Liver (tissue), 9 donors: ENCODE measurements around the gene TNFAIP8L2. TPM values are rescaled to one million over a fixed set of nuclear protein-coding genes. Genes with fewer than 3 reads are reported as not detected.

ENCODE experiments used
- DNase-seq: peaks from one replicate; pipeline ENCODE4 v3.0.0-alpha.2; 2017; ENCODE audit warnings: low spot score
- H3K27ac ChIP-seq, 2 donors: one replicate each; pipeline ENCODE4 v1.7.0; 2013; ENCODE audit warnings: inconsistent platforms in 2 of 2, low read length in 2 of 2, control low read depth in 1 of 2, low read depth in 1 of 2, mild to moderate bottlenecking in 1 of 2
- H3K27me3 ChIP-seq, 4 donors: one replicate each; pipeline versions ENCODE4 v1.6.1 to v1.7.0; 2013; ENCODE audit warnings: low read length in 3 of 4, inconsistent platforms in 1 of 4, mild to moderate bottlenecking in 1 of 4, moderate library complexity in 1 of 4; ENCODE audit not compliant: control insufficient read depth in 4 of 4, insufficient read depth in 4 of 4
- H3K36me3 ChIP-seq, 4 donors: one replicate each; pipeline versions ENCODE4 v1.6.1 to v1.7.0; 2013; ENCODE audit warnings: low read length in 3 of 4, mild to moderate bottlenecking in 3 of 4, low read depth in 1 of 4, moderate library complexity in 1 of 4; ENCODE audit not compliant: control insufficient read depth in 4 of 4, insufficient read depth in 3 of 4
- H3K4me1 ChIP-seq, 4 donors: one replicate each; pipeline versions ENCODE4 v1.6.1 to v1.7.0; 2013; ENCODE audit warnings: low read length in 3 of 4, mild to moderate bottlenecking in 3 of 4, moderate library complexity in 1 of 4; ENCODE audit not compliant: control insufficient read depth in 4 of 4, insufficient read depth in 4 of 4
- H3K4me3 ChIP-seq, 3 donors: one replicate each; pipeline versions ENCODE4 v1.6.1 to v1.7.0; 2013; ENCODE audit warnings: low read length in 3 of 3, control low read depth in 1 of 3, low read depth in 1 of 3, mild to moderate bottlenecking in 1 of 3
- H3K9ac ChIP-seq, 2 donors: one replicate each; pipeline ENCODE4 v1.7.0; 2013; ENCODE audit warnings: low read length in 2 of 2, mild to moderate bottlenecking in 2 of 2, moderate library complexity in 2 of 2, control low read depth in 1 of 2, low read depth in 1 of 2
- H3K9me3 ChIP-seq, 4 donors: one replicate each; pipeline versions ENCODE4 v1.6.1 to v1.7.0; 2013; ENCODE audit warnings: low read length in 3 of 4; ENCODE audit not compliant: control insufficient read depth in 4 of 4
- EGR1 ChIP-seq, 2 donors: IDR thresholded peaks; 2 replicates each; pipeline ENCODE4 v1.6.1; 2016 to 2018; ENCODE audit warnings: antibody characterized with exemption in 2 of 2, low read depth in 2 of 2
- FOXA1 ChIP-seq: IDR thresholded peaks from 2 replicates; pipeline ENCODE4 v1.6.1; 2016; ENCODE audit warnings: antibody characterized with exemption
- FOXA2 ChIP-seq: IDR thresholded peaks from 2 replicates; pipeline ENCODE4 v1.6.1; 2016; ENCODE audit warnings: antibody characterized with exemption
- JUND ChIP-seq, 2 donors: IDR thresholded peaks; 2 replicates each; pipeline ENCODE4 v1.6.1; 2016; ENCODE audit warnings: antibody characterized with exemption in 2 of 2
- NR2F2 ChIP-seq: IDR thresholded peaks from 2 replicates; pipeline ENCODE4 v1.6.1; 2016; ENCODE audit warnings: antibody characterized with exemption
- RAD21 ChIP-seq, 2 donors: IDR thresholded peaks; 2 replicates each; pipeline ENCODE4 v1.6.1; 2016; ENCODE audit warnings: antibody characterized with exemption in 2 of 2, mild to moderate bottlenecking in 2 of 2
- RXRA ChIP-seq, 2 donors: IDR thresholded peaks; 2 replicates each; pipeline ENCODE4 v1.6.1; 2017 to 2018; ENCODE audit warnings: antibody characterized with exemption in 2 of 2, mild to moderate bottlenecking in 1 of 2
- SP1 ChIP-seq: IDR thresholded peaks from 2 replicates; pipeline ENCODE4 v1.6.1; 2018; ENCODE audit warnings: antibody characterized with exemption, mild to moderate bottlenecking
- TAF1 ChIP-seq: conservative IDR thresholded peaks from 2 replicates; pipeline ENCODE4 v1.6.1; 2016; ENCODE audit warnings: antibody characterized with exemption, mild to moderate bottlenecking
- YY1 ChIP-seq: IDR thresholded peaks from 2 replicates; pipeline ENCODE4 v1.6.1; 2016; ENCODE audit warnings: antibody characterized with exemption, mild to moderate bottlenecking
- WGBS: extraction: QIAGEN DNeasy Blood & Tissue Kit; methylation state at CpG from one replicate; pipeline ENCODE4 v1.1.7; 2013; 5-methylcytosine and 5-hydroxymethylcytosine counted together
- polyA plus RNA-seq, 2 donors: library from polyadenylated mRNA; stranded (reverse) in 1 of 2; unstranded in 1 of 2; fragments of 200-250 nt in 1 of 2; fragments of >200 nt in 1 of 2; fragmentation: Nextera tagmentation in 1 of 2; extraction: Ambion mirVana in 1 of 2; gene quantifications; one replicate each; pipeline versions ENCODE4 v1.2.1 to v1.2.3, GENCODE V29; 2013 to 2015
- total RNA-seq, 2 donors: library from RNA; depleted of rRNA; stranded (reverse); fragments of >200 nt; gene quantifications; one replicate each; pipeline ENCODE4 v1.2.3, GENCODE V29; 2014
- TF ChIP-seq, protein P1 (sequence below): IDR thresholded peaks from 2 replicates; pipeline ENCODE4 v1.6.1; 2016; ENCODE audit warnings: antibody characterized with exemption, mild to moderate bottlenecking
- TF ChIP-seq, protein P2 (sequence below): IDR thresholded peaks from 2 replicates; pipeline ENCODE4 v1.6.1; 2016; ENCODE audit warnings: antibody characterized with exemption
- TF ChIP-seq, protein P3 (sequence below): IDR thresholded peaks from 2 replicates; pipeline ENCODE4 v1.6.1; 2016; ENCODE audit warnings: antibody characterized with exemption
- TF ChIP-seq, protein P4 (sequence below): fragments of 150-350 bp; IDR thresholded peaks from 2 replicates; pipeline ENCODE4 v1.5.1; 2017; ENCODE audit warnings: improper control_type of control experiment, low read depth, low read length; ENCODE audit not compliant: missing input control
- donor health status: healthy.
- donor health status: healthy.
- donor health status: healthy.
- donor health status: healthy.
- donor health status: healthy.

TNFAIP8L2 gene
- total and polyA plus RNA-seq, 4 donors: 2.9 to 8.7 (median 4.1) TPM

- H3K4me1 ChIP-seq: no peaks in the 10 kb centered on the region
- H3K9me3 ChIP-seq: no peaks in the 10 kb centered on the region
- H3K9ac ChIP-seq: peak overlapping the region; percentile 11 to 70
- no peaks in the 10 kb centered on the region for H3K27me3 ChIP-seq
- peak; percentile 82 for DNase-seq
- peaks cover 0 to 2% (median 1%) of the 10 kb centered on the region in 4 donors for H3K36me3 ChIP-seq
- TF ChIP-seq YY1 (no peak), SP1 (peak; percentile 57)
- H3K27ac ChIP-seq: no peak overlapping the region
- WGBS: 18% methylated on average over 45 of the region's 45 CpGs
- H3K4me3 ChIP-seq: peak overlapping the region in 1 of 3 donors; percentile 31
Measured at GRCh38 chr1:151130987-151131586, 25.4 kb upstream of the TNFAIP8L2 start.

GRCh38 chr1:151131701-151132334 lies 24.6 kb upstream of the TNFAIP8L2 start:
- no peak for DNase-seq
- no peaks in the 10 kb centered on the region for H3K9me3 ChIP-seq
- no peaks in the 10 kb centered on the region for H3K27me3 ChIP-seq
- 47% methylated on average over 39 of the region's 39 CpGs for WGBS
- H3K4me1 ChIP-seq: no peaks in the 10 kb centered on the region
- peaks cover 0 to 10% (median 4%) of the 10 kb centered on the region in 4 donors for H3K36me3 ChIP-seq
- H3K4me3 ChIP-seq: peak overlapping the region in 1 of 3 donors; percentile 31
- TF ChIP-seq, protein P1, sequence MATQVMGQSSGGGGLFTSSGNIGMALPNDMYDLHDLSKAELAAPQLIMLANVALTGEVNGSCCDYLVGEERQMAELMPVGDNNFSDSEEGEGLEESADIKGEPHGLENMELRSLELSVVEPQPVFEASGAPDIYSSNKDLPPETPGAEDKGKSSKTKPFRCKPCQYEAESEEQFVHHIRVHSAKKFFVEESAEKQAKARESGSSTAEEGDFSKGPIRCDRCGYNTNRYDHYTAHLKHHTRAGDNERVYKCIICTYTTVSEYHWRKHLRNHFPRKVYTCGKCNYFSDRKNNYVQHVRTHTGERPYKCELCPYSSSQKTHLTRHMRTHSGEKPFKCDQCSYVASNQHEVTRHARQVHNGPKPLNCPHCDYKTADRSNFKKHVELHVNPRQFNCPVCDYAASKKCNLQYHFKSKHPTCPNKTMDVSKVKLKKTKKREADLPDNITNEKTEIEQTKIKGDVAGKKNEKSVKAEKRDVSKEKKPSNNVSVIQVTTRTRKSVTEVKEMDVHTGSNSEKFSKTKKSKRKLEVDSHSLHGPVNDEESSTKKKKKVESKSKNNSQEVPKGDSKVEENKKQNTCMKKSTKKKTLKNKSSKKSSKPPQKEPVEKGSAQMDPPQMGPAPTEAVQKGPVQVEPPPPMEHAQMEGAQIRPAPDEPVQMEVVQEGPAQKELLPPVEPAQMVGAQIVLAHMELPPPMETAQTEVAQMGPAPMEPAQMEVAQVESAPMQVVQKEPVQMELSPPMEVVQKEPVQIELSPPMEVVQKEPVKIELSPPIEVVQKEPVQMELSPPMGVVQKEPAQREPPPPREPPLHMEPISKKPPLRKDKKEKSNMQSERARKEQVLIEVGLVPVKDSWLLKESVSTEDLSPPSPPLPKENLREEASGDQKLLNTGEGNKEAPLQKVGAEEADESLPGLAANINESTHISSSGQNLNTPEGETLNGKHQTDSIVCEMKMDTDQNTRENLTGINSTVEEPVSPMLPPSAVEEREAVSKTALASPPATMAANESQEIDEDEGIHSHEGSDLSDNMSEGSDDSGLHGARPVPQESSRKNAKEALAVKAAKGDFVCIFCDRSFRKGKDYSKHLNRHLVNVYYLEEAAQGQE: no peak
- TF ChIP-seq FOXA1 (no peak), EGR1 (IDR thresholded peaks at IDR 0.05; ENCODE audit: low read depth in 2 of 2) (no peak), TAF1 (no peak)
- TF ChIP-seq, protein P2, sequence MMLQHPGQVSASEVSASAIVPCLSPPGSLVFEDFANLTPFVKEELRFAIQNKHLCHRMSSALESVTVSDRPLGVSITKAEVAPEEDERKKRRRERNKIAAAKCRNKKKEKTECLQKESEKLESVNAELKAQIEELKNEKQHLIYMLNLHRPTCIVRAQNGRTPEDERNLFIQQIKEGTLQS: no peak
- TF ChIP-seq, protein P3, sequence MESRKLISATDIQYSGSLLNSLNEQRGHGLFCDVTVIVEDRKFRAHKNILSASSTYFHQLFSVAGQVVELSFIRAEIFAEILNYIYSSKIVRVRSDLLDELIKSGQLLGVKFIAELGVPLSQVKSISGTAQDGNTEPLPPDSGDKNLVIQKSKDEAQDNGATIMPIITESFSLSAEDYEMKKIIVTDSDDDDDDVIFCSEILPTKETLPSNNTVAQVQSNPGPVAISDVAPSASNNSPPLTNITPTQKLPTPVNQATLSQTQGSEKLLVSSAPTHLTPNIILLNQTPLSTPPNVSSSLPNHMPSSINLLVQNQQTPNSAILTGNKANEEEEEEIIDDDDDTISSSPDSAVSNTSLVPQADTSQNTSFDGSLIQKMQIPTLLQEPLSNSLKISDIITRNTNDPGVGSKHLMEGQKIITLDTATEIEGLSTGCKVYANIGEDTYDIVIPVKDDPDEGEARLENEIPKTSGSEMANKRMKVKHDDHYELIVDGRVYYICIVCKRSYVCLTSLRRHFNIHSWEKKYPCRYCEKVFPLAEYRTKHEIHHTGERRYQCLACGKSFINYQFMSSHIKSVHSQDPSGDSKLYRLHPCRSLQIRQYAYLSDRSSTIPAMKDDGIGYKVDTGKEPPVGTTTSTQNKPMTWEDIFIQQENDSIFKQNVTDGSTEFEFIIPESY: no peak
- no peak overlapping the region for H3K27ac ChIP-seq
- H3K9ac ChIP-seq: peak overlapping the region in 1 of 2 donors; percentile 11

- Histone ChIP-seq H3K27me3 (no peaks in the 10 kb centered on the region), H3K36me3 (peaks cover 0 to 10% (median 4%) of the 10 kb centered on the region in 4 donors), H3K4me1 (no peaks in the 10 kb centered on the region), H3K27ac (no peak overlapping the region), H3K9ac (no peak overlapping the region), H3K4me3 (no peak overlapping the region), H3K9me3 (no peaks in the 10 kb centered on the region)
- no peak for DNase-seq
- WGBS: 81% methylated on average over 74 of the region's 74 CpGs
- TF ChIP-seq FOXA2: no peak
- TF ChIP-seq JUND (IDR thresholded peaks at IDR 0.05): no peak
- no peak for TF ChIP-seq RAD21 (IDR thresholded peaks at IDR 0.05)
- TF ChIP-seq, protein P4, sequence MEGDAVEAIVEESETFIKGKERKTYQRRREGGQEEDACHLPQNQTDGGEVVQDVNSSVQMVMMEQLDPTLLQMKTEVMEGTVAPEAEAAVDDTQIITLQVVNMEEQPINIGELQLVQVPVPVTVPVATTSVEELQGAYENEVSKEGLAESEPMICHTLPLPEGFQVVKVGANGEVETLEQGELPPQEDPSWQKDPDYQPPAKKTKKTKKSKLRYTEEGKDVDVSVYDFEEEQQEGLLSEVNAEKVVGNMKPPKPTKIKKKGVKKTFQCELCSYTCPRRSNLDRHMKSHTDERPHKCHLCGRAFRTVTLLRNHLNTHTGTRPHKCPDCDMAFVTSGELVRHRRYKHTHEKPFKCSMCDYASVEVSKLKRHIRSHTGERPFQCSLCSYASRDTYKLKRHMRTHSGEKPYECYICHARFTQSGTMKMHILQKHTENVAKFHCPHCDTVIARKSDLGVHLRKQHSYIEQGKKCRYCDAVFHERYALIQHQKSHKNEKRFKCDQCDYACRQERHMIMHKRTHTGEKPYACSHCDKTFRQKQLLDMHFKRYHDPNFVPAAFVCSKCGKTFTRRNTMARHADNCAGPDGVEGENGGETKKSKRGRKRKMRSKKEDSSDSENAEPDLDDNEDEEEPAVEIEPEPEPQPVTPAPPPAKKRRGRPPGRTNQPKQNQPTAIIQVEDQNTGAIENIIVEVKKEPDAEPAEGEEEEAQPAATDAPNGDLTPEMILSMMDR: no peak
- no peak for TF ChIP-seq YY1
- TF ChIP-seq TAF1: no peak
- no peak for TF ChIP-seq RXRA (IDR thresholded peaks at IDR 0.05)
- no peak for TF ChIP-seq NR2F2
- TF ChIP-seq, protein P1: no peak
Measured at GRCh38 chr1:151132335-151133017, 24.0 kb upstream of the TNFAIP8L2 start.
